Neuronal stem cell (in vitro differentiated cells): ENCODE results near the gene SCUBE2.
A peak's percentile ranks its signal among the peaks of the same experiment; 100 is the strongest.

Experiments used
- DNase-seq: peaks from one replicate; pipeline ENCODE4 v3.0.0-alpha.2; 2013; ENCODE audit warnings: low spot score
- H2AFZ ChIP-seq: one replicate; pipeline ENCODE4 v1.6.1; 2013; ENCODE audit warnings: mild to moderate bottlenecking, low read length, inconsistent platforms
- H2AK5ac ChIP-seq: 2 replicates; pipeline ENCODE4 v1.6.1; 2013; ENCODE audit warnings: low read depth, mild to moderate bottlenecking, inconsistent platforms, low read length, moderate library complexity, mixed read lengths
- H2BK120ac ChIP-seq: 2 replicates; pipeline ENCODE4 v1.6.1; 2013; ENCODE audit warnings: low read depth, mild to moderate bottlenecking, inconsistent platforms, low read length, moderate library complexity, mixed read lengths
- H2BK12ac ChIP-seq: one replicate; pipeline ENCODE4 v1.6.1; 2013; ENCODE audit warnings: low read length, inconsistent platforms
- H2BK15ac ChIP-seq: 2 replicates; pipeline ENCODE4 v1.6.1; 2013; ENCODE audit warnings: mild to moderate bottlenecking, low read length, inconsistent platforms, mixed read lengths
- H2BK5ac ChIP-seq: one replicate; pipeline ENCODE4 v1.6.1; 2013; ENCODE audit warnings: inconsistent platforms, mild to moderate bottlenecking, low read length, moderate library complexity
- H3K14ac ChIP-seq: one replicate; pipeline ENCODE4 v1.6.1; 2013; ENCODE audit warnings: low read length, inconsistent platforms
- H3K18ac ChIP-seq: 2 replicates; pipeline ENCODE4 v1.6.1; 2013; ENCODE audit warnings: low read length, inconsistent platforms
- H3K23ac ChIP-seq: 2 replicates; pipeline ENCODE4 v1.6.1; 2013; ENCODE audit warnings: low read depth, mild to moderate bottlenecking, mixed read lengths, low read length, inconsistent platforms; ENCODE audit not compliant: poor library complexity
- H3K27ac ChIP-seq: replicated peaks from 3 replicates; pipeline ENCODE4 v1.5.1; 2013; ENCODE audit warnings: low read length, inconsistent platforms
- H3K27me3 ChIP-seq, 3 experiments: 2 replicates each; pipeline ENCODE4 v1.6.1; 2013; ENCODE audit warnings: low read length in 3 of 3, mild to moderate bottlenecking in 2 of 3, inconsistent platforms in 1 of 3, low read depth in 1 of 3, mixed read lengths in 1 of 3, moderate library complexity in 1 of 3; ENCODE audit not compliant: control insufficient read depth in 3 of 3, insufficient read depth in 3 of 3
- H3K36me3 ChIP-seq, 2 donors: replicated peaks in 1 of 2; 2 replicates each; pipeline ENCODE4 v1.6.1; 2013; ENCODE audit warnings: low read length in 2 of 2; ENCODE audit not compliant: control insufficient read depth in 2 of 2, insufficient read depth in 2 of 2
- H3K4ac ChIP-seq: 2 replicates; pipeline ENCODE4 v1.6.1; 2013; ENCODE audit warnings: inconsistent platforms, mild to moderate bottlenecking, low read length, moderate library complexity
- H3K4me1 ChIP-seq, 2 donors: 1 replicate in 1 of 2; 2 replicates in 1 of 2; pipeline ENCODE4 v1.6.1; 2013; ENCODE audit warnings: low read length in 2 of 2, low read depth in 1 of 2; ENCODE audit not compliant: control insufficient read depth in 2 of 2, insufficient read depth in 1 of 2
- H3K4me2 ChIP-seq: one replicate; pipeline ENCODE4 v1.6.1; 2013; ENCODE audit warnings: mild to moderate bottlenecking, low read length, inconsistent platforms; ENCODE audit not compliant: insufficient read depth, poor library complexity, severe bottlenecking
- H3K4me3 ChIP-seq, 2 donors: 2 replicates each; pipeline ENCODE4 v1.5.1; 2013; ENCODE audit warnings: low read length in 2 of 2, mild to moderate bottlenecking in 2 of 2, inconsistent platforms in 1 of 2, moderate library complexity in 1 of 2
- H3K79me1 ChIP-seq: one replicate; pipeline ENCODE4 v1.6.1; 2013; ENCODE audit warnings: low read depth, mild to moderate bottlenecking, inconsistent platforms, low read length, moderate library complexity
- H3K9ac ChIP-seq: one replicate; pipeline ENCODE4 v1.6.1; 2013; ENCODE audit warnings: mild to moderate bottlenecking, low read depth, low read length, inconsistent platforms; ENCODE audit not compliant: poor library complexity
- H3K9me3 ChIP-seq, 2 donors: replicated peaks in 1 of 2; 2 replicates each; pipeline versions ENCODE3 to v1.6.1; 2013; ENCODE audit warnings: low read length in 2 of 2, mild to moderate bottlenecking in 2 of 2, inconsistent platforms in 1 of 2, low read depth in 1 of 2, mixed read lengths in 1 of 2, moderate library complexity in 1 of 2; ENCODE audit not compliant: control insufficient read depth in 2 of 2, insufficient read depth in 1 of 2
- H4K8ac ChIP-seq: one replicate; pipeline ENCODE4 v1.6.1; 2013; ENCODE audit warnings: low read depth, mild to moderate bottlenecking, inconsistent platforms, low read length, moderate library complexity
- H4K91ac ChIP-seq: one replicate; pipeline ENCODE4 v1.6.1; 2013; ENCODE audit warnings: low read length, low read depth, mild to moderate bottlenecking, inconsistent platforms; ENCODE audit not compliant: poor library complexity
- WGBS, 2 donors: extraction: QIAGEN DNeasy Blood & Tissue Kit; methylation state at CpG; one replicate each; pipeline ENCODE4 v1.1.7; 2013; ENCODE audit warnings: missing lambda C conversion rate in 2 of 2, mixed read lengths in 1 of 2; ENCODE audit not compliant: insufficient read length in 2 of 2, insufficient replicate concordance in 1 of 2; ENCODE audit errors: extremely low coverage in 2 of 2; 5-methylcytosine and 5-hydroxymethylcytosine counted together

The SCUBE2 gene

DNA sequence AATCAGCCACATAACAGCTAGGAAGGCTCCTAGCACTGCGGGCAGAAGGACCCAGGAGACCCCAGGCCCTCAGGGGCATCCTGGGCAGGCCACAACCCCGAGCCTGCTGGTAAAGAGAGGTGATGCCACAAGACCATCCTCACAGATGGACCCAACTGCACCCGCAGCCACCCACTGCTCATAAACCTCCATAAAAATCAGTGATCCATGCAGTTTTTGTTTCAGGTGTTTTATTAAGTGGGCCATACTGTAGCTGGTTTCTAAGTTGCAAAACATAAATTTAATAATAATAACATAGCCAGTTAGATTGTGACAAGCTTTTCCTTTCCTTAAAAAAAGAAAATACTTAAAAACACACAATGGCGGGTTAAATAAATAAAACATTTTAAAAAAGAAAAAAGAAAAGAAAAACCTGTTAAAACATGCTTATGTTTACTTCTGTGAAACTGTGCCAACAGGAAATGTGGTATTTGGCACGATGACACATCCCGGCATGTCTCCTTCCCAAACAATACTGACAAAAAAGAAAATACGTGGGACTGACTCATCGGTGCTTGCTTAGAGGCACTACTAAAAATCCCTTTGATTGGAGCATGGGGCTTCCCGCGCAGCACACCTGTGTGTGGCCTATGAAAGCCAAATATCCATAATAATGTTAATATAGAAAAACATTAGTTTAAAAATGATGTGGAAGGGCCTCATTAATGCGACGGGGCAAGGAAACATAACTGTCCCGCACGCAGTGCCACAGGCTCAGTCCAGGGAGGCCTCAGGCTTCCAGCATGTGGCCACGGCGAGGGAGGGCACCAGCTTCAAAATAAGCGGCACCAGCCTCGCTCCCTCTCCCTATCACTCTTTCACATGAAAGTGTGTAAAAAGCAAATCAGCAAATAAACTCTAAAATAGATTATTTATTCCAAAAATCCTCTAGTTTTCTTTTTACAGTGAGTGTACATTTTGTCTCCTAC lies 47.5 kb upstream of the SCUBE2 start:
- Histone ChIP-seq H3K9me3 (no peaks in the 10 kb centered on the region), H2BK12ac (no peak overlapping the region), H3K4ac (no peak overlapping the region), H2BK120ac (no peak overlapping the region), H3K79me1 (no peaks in the 10 kb centered on the region), H3K36me3 (peaks cover 42 to 92% of the 10 kb centered on the region in 2 donors), H3K23ac (no peak overlapping the region), H2AK5ac (no peak overlapping the region), H3K4me1 (peaks cover 0 to 5% of the 10 kb centered on the region in 2 donors), H2BK15ac (no peak overlapping the region), H2AFZ (no peak overlapping the region), H3K27ac (no peak overlapping the region), H3K18ac (no peak overlapping the region), H2BK5ac (no peak overlapping the region), H3K4me3 (no peak overlapping the region), H3K9ac (no peak overlapping the region), H4K8ac (no peak overlapping the region), H3K14ac (no peak overlapping the region), H3K27me3 (no peaks in the 10 kb centered on the region), H4K91ac (no peak overlapping the region), H3K4me2 (no peak overlapping the region)
- WGBS, 2 donors, result no CpG with 5 or more reads among the region's 18 CpGs
- DNase-seq, result no peak

DNA sequence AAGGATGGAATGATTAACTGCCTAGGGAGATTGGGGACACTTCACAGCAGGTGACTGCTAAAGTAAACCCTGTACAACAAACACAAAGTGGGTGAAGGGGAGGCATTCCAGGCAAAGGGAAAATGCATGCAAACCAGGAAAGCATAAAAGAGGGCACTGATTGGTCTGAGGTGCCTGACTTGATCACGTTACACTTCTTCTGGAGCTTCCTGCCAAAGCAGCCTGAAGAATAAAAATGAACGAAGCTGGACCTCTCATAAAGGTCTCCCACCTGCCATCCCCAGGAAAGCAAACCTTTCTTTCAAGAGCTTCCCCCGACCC lies 46.7 kb upstream of the SCUBE2 start:
- H3K36me3 ChIP-seq, result peaks cover 35 to 92% of the 10 kb centered on the region in 2 donors
- H2BK120ac ChIP-seq, result no peak overlapping the region
- no peak overlapping the region for H2BK12ac ChIP-seq
- H3K9ac ChIP-seq, result no peak overlapping the region
- no peak for DNase-seq
- no peaks in the 10 kb centered on the region for H3K27me3 ChIP-seq
- H3K9me3 ChIP-seq, result no peaks in the 10 kb centered on the region
- no peak overlapping the region for H4K8ac ChIP-seq
- H2AFZ ChIP-seq, result no peak overlapping the region
- H3K23ac ChIP-seq, result no peak overlapping the region
- no CpG with 5 or more reads among the region's 3 CpGs for WGBS, 2 donors
- no peak overlapping the region for H4K91ac ChIP-seq
- H2BK5ac ChIP-seq, result no peak overlapping the region
- no peak overlapping the region for H2AK5ac ChIP-seq
- no peak overlapping the region for H3K27ac ChIP-seq
- no peak overlapping the region for H3K4me3 ChIP-seq
- no peak overlapping the region for H3K4ac ChIP-seq
- H3K14ac ChIP-seq, result no peak overlapping the region
- H3K4me1 ChIP-seq, result peaks cover 0 to 5% of the 10 kb centered on the region in 2 donors
- no peak overlapping the region for H2BK15ac ChIP-seq
- no peak overlapping the region for H3K18ac ChIP-seq
- no peaks in the 10 kb centered on the region for H3K79me1 ChIP-seq
- no peak overlapping the region for H3K4me2 ChIP-seq

DNA sequence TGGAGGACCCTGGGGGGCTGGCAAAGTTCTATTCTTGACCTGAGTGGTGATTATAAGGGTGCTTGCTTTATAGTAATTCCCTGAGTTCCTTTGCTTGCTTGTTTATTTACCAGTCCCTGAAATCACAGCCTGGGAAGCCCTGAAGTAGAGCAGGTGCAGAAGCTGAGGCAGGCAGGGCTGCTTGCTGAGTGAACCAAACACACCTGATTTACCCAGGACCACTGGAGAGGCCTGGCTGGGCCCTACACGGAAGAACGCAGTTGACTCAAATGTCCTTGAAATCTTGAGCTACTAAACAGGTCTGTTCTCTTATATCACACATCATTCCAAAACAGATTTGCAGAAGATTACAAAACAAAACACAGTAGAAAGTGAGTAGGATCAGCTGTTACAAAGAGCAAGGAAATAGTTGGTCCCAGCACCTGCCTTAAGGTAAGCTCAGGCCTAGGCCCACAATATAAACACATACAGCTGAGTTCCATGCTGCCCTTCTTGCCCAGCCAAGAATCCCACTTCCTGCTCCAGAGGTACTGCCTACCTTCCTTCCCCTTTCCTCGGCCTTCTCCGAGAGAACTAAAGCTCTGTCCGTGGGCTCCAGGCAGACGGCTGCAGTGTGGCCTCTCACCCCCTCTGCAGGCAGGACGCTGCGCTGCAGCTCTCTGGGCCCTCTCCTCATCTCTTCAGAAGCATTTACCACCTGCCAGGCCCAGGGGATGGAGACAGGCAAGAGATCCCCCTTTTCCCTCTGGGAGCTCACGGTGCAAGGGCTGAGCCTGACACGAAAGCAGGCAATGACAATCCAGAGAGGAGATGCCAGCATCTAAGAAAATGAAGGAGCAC lies 46.1 kb upstream of the SCUBE2 start:
- Histone ChIP-seq H3K36me3 (peaks cover 29 to 92% of the 10 kb centered on the region in 2 donors), H3K27ac (no peak overlapping the region)

DNA sequence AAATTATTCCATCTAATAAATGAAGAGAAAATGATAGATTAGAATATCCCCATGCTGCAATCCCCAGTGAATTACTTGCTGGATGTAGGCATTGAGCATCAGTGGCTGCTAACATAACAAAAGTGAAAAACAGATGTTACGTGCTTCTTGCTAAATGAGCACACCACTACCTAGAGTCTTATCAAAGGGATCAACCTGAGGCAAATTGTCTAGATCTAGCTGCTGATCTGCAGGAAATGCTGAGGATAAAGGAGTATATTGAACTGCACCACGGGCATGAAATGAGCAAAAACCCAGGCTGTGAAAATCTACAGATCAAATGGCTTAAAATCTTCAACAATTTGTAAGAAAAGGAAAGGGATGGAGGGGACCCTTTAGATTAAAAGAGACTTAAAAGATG lies 45.3 kb upstream of the SCUBE2 start:
- no peaks in the 10 kb centered on the region for H3K9me3 ChIP-seq
- no peak overlapping the region for H3K4me3 ChIP-seq
- no peak overlapping the region for H4K8ac ChIP-seq
- no peak for DNase-seq
- no peak overlapping the region for H3K14ac ChIP-seq
- no peak overlapping the region for H2BK120ac ChIP-seq
- H2BK12ac ChIP-seq, result no peak overlapping the region
- H3K18ac ChIP-seq, result no peak overlapping the region
- peaks cover 23 to 87% of the 10 kb centered on the region in 2 donors for H3K36me3 ChIP-seq
- H3K79me1 ChIP-seq, result no peaks in the 10 kb centered on the region
- no peak overlapping the region for H2BK5ac ChIP-seq
- H3K27me3 ChIP-seq, result no peaks in the 10 kb centered on the region
- no peak overlapping the region for H2BK15ac ChIP-seq
- H3K27ac ChIP-seq, result no peak overlapping the region
- no peak overlapping the region for H3K4me2 ChIP-seq
- H4K91ac ChIP-seq, result no peak overlapping the region
- no peak overlapping the region for H2AFZ ChIP-seq
- WGBS, 2 donors, result no CpG with 5 or more reads among the region's 2 CpGs
- H2AK5ac ChIP-seq, result no peak overlapping the region
- H3K9ac ChIP-seq, result no peak overlapping the region
- peaks cover 0 to 5% of the 10 kb centered on the region in 2 donors for H3K4me1 ChIP-seq
- no peak overlapping the region for H3K4ac ChIP-seq
- H3K23ac ChIP-seq, result no peak overlapping the region

More for the DNA sequence above, 46.1 kb upstream of the SCUBE2 start:
- no peak overlapping the region for H2BK5ac ChIP-seq
- no peak overlapping the region for H3K18ac ChIP-seq
- peak; percentile 67 for DNase-seq
- H4K8ac ChIP-seq, result no peak overlapping the region
- no peaks in the 10 kb centered on the region for H3K27me3 ChIP-seq
- no peak overlapping the region for H3K4me3 ChIP-seq
- H3K9me3 ChIP-seq, result no peaks in the 10 kb centered on the region
- no peak overlapping the region for H4K91ac ChIP-seq
- H3K4ac ChIP-seq, result no peak overlapping the region
- no peak overlapping the region for H3K14ac ChIP-seq
- H2BK15ac ChIP-seq, result no peak overlapping the region
- H3K4me1 ChIP-seq, result peaks cover 0 to 5% of the 10 kb centered on the region in 2 donors
- no CpG with 5 or more reads among the region's 10 CpGs for WGBS, 2 donors
- no peak overlapping the region for H2BK12ac ChIP-seq
- H2BK120ac ChIP-seq, result no peak overlapping the region
- no peaks in the 10 kb centered on the region for H3K79me1 ChIP-seq
- no peak overlapping the region for H3K4me2 ChIP-seq
- no peak overlapping the region for H2AFZ ChIP-seq
- H3K23ac ChIP-seq, result no peak overlapping the region
- no peak overlapping the region for H2AK5ac ChIP-seq
- no peak overlapping the region for H3K9ac ChIP-seq
